Ovary (tissue), 9 donors: ENCODE results near the gene OXSM. TPM values are rescaled to one million over a fixed set of nuclear protein-coding genes. Genes with fewer than 3 reads are reported as not detected.

ENCODE experiments used
- DNase-seq, 5 donors: peaks; one replicate each; pipeline ENCODE4 v3.0.0-alpha.2; 2019 to 2020
- H3K27ac ChIP-seq, 2 donors: fragments of 200-600 bp; one replicate each; pipeline versions ENCODE4 v1.5.1 to v1.8.0; 2019 to 2022
- H3K27me3 ChIP-seq: fragments of 200-600 bp; one replicate; pipeline ENCODE4 v1.8.0; 2022
- H3K36me3 ChIP-seq: fragments of 200-600 bp; sonication (generic); one replicate; pipeline ENCODE4 v1.5.1; 2019
- H3K4me1 ChIP-seq: one replicate; pipeline ENCODE4 v1.8.1; 2013; ENCODE audit warnings: mild to moderate bottlenecking, moderate library complexity; ENCODE audit not compliant: insufficient read depth
- H3K4me3 ChIP-seq: fragments of 200-600 bp; sonication (generic); one replicate; pipeline ENCODE4 v1.5.1; 2017
- H3K9me3 ChIP-seq, 2 donors: fragments of 200-600 bp in 1 of 2; sonication (generic) in 1 of 2; one replicate each; pipeline versions ENCODE4 v1.5.1 to v1.8.1; 2013 to 2019; ENCODE audit warnings: mild to moderate bottlenecking in 1 of 2, moderate library complexity in 1 of 2
- EP300 ChIP-seq: sonication (generic); formaldehyde crosslinking; IDR thresholded peaks from one replicate; pipeline ENCODE4 v1.6.1; 2017; ENCODE audit warnings: antibody characterized with exemption
- POLR2A ChIP-seq: fragments of 450-650 bp; IDR thresholded peaks from one replicate; pipeline ENCODE4 v1.6.1; 2017; ENCODE audit warnings: antibody characterized with exemption, mild to moderate bottlenecking, moderate library complexity
- WGBS, 3 donors: extraction: QIAGEN DNeasy Blood & Tissue Kit in 1 of 3; methylation state at CpG; one replicate each; pipeline versions ENCODE4 v1.1.5 to v1.1.7; 2013 to 2017; 5-methylcytosine and 5-hydroxymethylcytosine counted together
- intact Hi-C, 4 donors: fragments of 100-400 bp; cut with DNase I; formaldehyde crosslinking; loops; one replicate each; pipeline versions ENCODE4 v1.11.0 to v1.15.1; 2022 to 2023
- polyA plus RNA-seq, 2 donors: library from polyadenylated mRNA; stranded (reverse); fragments of 200-250 nt in 1 of 2; fragments of 350-450 nt in 1 of 2; fragmentation: Illumina TruSeq in 1 of 2; extraction: RNeasy Lipid Tissue Mini Kit (QIAGEN cat#74804) in 1 of 2; gene quantifications; one replicate each; pipeline ENCODE4 v1.2.3, GENCODE V29; 2013 to 2014
- total RNA-seq, 7 donors: library from RNA; depleted of rRNA in 2 of 7; stranded (reverse); fragments of >200 nt in 2 of 7; fragmentation: NEBNext Ultra II Directional in 3 of 7; extraction: Animal tissue kit (Norgen Biotek cat#: 25700) in 3 of 7; gene quantifications; one replicate each; pipeline versions ENCODE4 v1.1.0 to v1.2.4, GENCODE V29; 2016 to 2023
- TF ChIP-seq, protein P1 (sequence below), 3 donors: fragments of 450-650 bp in 2 of 3; fragments of 200-600 bp in 1 of 3; IDR thresholded peaks; one replicate each; pipeline versions ENCODE4 v1.5.1 to v1.8.0; 2016 to 2022; ENCODE audit warnings: antibody characterized with exemption in 3 of 3, mild to moderate bottlenecking in 1 of 3
- donor health status: DM: no; HTN: no; CAD: no; lungs with moderate emphysema.
- donor health status: DM: no; HTN: no; CAD: no.
- donor health status: Bipolar disorder and iron deficiency.
- donor health status: DM: yes; HTN: yes; CAD: no.
- donor health status: DM: no; HTN: no; CAD: no.
- donor health status: DM: yes; HTN: yes; CAD: no.

Gene OXSM
- total and polyA plus RNA-seq, 9 donors = 3.6 to 8.9 (median 6.6) TPM

DNA sequence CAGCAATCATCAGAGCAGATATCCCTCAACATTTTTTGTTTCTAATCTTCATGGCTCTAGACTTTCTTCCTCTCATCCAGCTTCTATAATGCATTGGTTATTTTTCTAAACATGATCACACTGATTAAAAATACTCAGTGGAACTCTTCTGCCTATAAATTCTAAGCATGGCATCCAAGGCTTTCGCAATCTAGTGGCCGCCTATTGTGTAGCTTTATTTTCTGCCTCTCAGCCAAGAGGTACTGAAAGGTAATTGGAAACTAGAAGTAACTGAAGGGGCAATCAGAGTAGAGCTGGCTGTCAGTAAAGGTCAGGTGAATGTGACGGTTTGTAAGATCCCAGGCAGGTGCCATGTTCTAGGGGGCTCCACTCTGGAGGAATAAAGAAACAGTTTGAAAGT lies 33.4 kb downstream of the OXSM start:
- 90 to 92% (median 91%) methylated on average over 3 of the region's 3 CpGs for WGBS, 3 donors
- intact Hi-C loops = no loop called here

DNA sequence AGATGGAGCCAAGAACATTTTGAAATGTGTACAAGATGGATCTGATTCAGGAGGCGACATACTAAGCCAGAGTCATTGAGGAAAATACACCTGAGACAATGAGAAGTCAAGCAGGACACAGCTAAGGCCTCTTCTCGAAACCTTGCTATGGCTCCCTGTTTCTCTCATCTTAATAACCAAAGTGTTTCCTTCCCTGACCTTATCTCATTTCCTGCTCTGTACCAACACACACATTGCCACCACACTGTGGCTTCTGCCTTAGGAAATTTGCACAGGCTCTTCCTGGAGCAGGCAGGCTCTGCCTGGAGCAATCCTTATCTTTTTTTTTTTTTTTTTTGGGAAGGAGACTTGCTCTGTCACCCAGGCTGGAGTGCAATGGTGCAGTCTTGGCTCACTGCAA lies 36.6 kb downstream of the OXSM start:
- intact Hi-C loops = no loop called here
- Histone ChIP-seq H3K4me1 (no peaks in the 10 kb centered on the region), H3K36me3 (no peaks in the 10 kb centered on the region), H3K27me3 (no peaks in the 10 kb centered on the region), H3K9me3 (no peaks in the 10 kb centered on the region), H3K27ac (no peak overlapping the region), H3K4me3 (no peak overlapping the region)
- TF ChIP-seq, protein P1, sequence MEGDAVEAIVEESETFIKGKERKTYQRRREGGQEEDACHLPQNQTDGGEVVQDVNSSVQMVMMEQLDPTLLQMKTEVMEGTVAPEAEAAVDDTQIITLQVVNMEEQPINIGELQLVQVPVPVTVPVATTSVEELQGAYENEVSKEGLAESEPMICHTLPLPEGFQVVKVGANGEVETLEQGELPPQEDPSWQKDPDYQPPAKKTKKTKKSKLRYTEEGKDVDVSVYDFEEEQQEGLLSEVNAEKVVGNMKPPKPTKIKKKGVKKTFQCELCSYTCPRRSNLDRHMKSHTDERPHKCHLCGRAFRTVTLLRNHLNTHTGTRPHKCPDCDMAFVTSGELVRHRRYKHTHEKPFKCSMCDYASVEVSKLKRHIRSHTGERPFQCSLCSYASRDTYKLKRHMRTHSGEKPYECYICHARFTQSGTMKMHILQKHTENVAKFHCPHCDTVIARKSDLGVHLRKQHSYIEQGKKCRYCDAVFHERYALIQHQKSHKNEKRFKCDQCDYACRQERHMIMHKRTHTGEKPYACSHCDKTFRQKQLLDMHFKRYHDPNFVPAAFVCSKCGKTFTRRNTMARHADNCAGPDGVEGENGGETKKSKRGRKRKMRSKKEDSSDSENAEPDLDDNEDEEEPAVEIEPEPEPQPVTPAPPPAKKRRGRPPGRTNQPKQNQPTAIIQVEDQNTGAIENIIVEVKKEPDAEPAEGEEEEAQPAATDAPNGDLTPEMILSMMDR (IDR thresholded peaks at IDR 0.05) = no peak
- TF ChIP-seq POLR2A (no peak), EP300 (no peak)
- WGBS, 3 donors = 86 to 91% (median 90%) methylated on average over 2 of the region's 2 CpGs
- DNase-seq = no peak

More for the DNA sequence above, 33.4 kb downstream of the OXSM start:
- Histone ChIP-seq H3K27me3 (no peaks in the 10 kb centered on the region), H3K9me3 (no peaks in the 10 kb centered on the region), H3K4me1 (no peaks in the 10 kb centered on the region), H3K36me3 (no peaks in the 10 kb centered on the region), H3K27ac (no peak overlapping the region), H3K4me3 (no peak overlapping the region)
- TF ChIP-seq, protein P1 (IDR thresholded peaks at IDR 0.05) = no peak
- no peak for TF ChIP-seq POLR2A
- TF ChIP-seq EP300 = no peak
- DNase-seq = no peak

DNA sequence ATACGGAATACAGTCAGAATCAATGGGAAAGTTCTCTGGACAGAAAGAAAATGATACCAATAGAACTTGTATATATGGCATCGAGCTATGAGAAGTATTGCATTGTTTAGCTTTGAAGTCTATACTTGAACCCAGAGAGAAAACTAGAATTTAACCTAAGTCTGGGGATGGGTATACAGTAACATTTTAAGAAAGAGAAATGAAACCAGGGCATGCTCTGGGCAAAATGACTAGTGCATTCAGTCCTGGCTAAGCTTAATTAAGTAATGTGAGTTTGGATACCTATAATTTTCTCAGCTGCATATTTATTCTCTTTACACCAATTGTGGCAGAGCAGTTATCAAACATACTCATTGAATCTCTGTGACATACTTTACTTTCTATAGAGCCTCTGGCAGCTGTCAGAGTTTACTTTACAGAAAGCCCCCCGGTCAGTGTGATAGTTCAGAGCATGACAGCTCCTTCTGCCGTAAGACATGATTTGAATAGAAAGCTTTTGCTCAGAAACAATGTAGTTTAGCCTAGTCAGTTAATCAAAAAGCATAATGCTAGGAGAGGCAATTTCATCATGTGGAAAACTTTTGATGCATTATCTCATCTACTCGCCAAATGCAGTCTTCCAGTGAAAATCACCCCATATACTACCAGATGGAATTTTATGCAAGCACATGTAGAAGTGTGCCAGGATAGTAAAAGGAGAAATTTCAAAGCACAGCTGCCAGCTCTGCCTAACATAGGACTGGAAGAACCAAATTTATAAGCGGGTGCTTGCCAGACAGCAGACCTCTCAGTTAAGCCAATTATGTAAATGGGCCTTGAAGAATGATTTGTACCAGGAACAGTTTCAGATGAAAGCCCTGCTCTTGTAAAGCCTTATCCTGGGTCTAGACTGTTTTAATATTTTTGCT lies 40.7 kb downstream of the OXSM start:
- H3K4me1 ChIP-seq = no peaks in the 10 kb centered on the region
- no peak overlapping the region for H3K4me3 ChIP-seq
- H3K36me3 ChIP-seq = no peaks in the 10 kb centered on the region
- TF ChIP-seq POLR2A (no peak), EP300 (no peak)
- TF ChIP-seq, protein P1 (IDR thresholded peaks at IDR 0.05) = no peak
- no peak for DNase-seq
- no peaks in the 10 kb centered on the region for H3K27me3 ChIP-seq
- no peaks in the 10 kb centered on the region for H3K9me3 ChIP-seq
- no peak overlapping the region for H3K27ac ChIP-seq
- WGBS, 3 donors = 72 to 75% (median 73%) methylated on average over 6 of the region's 6 CpGs
- intact Hi-C loops = no loop called here

DNA sequence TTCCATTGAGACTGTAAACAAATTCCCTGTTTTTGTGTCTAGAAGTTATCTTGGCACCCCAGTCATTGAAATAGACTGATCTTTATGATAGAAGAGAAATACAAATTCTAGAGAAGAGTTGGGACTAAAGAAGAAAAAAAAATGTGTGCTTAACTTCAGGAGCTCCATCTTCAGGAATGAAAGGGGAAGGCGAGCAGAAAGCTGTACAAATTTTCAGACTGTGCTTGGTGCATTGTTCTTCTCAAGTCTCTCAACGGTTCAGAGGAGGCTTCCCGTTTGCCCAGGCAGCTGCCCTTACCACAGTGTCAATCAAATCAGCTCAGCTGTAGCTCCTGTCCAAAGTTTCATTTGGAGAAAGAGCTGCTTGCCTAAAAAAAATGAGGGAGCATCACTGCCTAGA lies 41.7 kb downstream of the OXSM start:
- no peaks in the 10 kb centered on the region for H3K36me3 ChIP-seq
- 4 to 16% (median 5%) methylated on average over 3 of the region's 3 CpGs for WGBS, 3 donors
- intact Hi-C loops = no loop called here
- TF ChIP-seq, protein P1 (IDR thresholded peaks at IDR 0.05) = no peak
- TF ChIP-seq EP300 (no peak), POLR2A (no peak)
- H3K4me1 ChIP-seq = no peaks in the 10 kb centered on the region
- no peak overlapping the region for H3K27ac ChIP-seq
- no peak overlapping the region for H3K4me3 ChIP-seq
- no peak for DNase-seq
- no peaks in the 10 kb centered on the region for H3K9me3 ChIP-seq
- H3K27me3 ChIP-seq = no peaks in the 10 kb centered on the region
